Neuron (in vitro differentiated cells): ENCODE data around the gene SPACDR.
"Not testable (repeated sequence)": the region's sequence is repeated elsewhere in the genome, so short reads cannot be mapped to it uniquely, and the experiment has no call there.

Experiments used
- H2AFZ ChIP-seq: one replicate; pipeline ENCODE4 v1.6.1; 2013; ENCODE audit warnings: low read depth, mild to moderate bottlenecking, inconsistent platforms, low read length, moderate library complexity
- H3K27me3 ChIP-seq: one replicate; pipeline ENCODE4 v1.6.1; 2013; ENCODE audit warnings: low read length; ENCODE audit not compliant: insufficient read depth
- H3K36me3 ChIP-seq: one replicate; pipeline ENCODE4 v1.6.1; 2013; ENCODE audit warnings: low read length; ENCODE audit not compliant: insufficient read depth
- H3K4me1 ChIP-seq: one replicate; pipeline ENCODE4 v1.6.1; 2013; ENCODE audit warnings: low read length; ENCODE audit not compliant: insufficient read depth
- H3K4me3 ChIP-seq: 2 replicates; pipeline ENCODE4 v1.5.1; 2013; ENCODE audit warnings: mild to moderate bottlenecking, low read length, moderate library complexity
- H3K9me3 ChIP-seq: one replicate; pipeline ENCODE4 v1.6.1; 2013; ENCODE audit warnings: low read length

Gene SPACDR

GRCh38 chr7:100464210-100464660 is at the start of gene SPACDR:
Gene SPACDR (minus strand): TSS chr7:100464260. CDS start chr7:100464025, 235 bp downstream.
- Histone ChIP-seq H3K36me3 (peaks cover 4% of the 10 kb centered on the region), H3K9me3 (no peaks in the 10 kb centered on the region), H3K27me3 (no peaks in the 10 kb centered on the region), H2AFZ (no peak within 1 kb of the TSS), H3K4me3 (no peak within 1 kb of the TSS), H3K4me1 (no peaks in the 10 kb centered on the region)

GRCh38 chr7:100513212-100513810 is 49.3 kb upstream of the SPACDR start:
- Histone ChIP-seq H3K4me1 (no peaks in the 10 kb centered on the region), H3K9me3 (no peaks in the 10 kb centered on the region), H3K27me3 (no peaks in the 10 kb centered on the region), H3K36me3 (no peaks in the 10 kb centered on the region), H3K4me3 (no peak overlapping the region), H2AFZ (no peak overlapping the region)

- Histone ChIP-seq H3K9me3 (no peaks in the 10 kb centered on the region), H3K4me3 (no peak overlapping the region), H3K27me3 (no peaks in the 10 kb centered on the region), H3K4me1 (peaks cover 11% of the 10 kb centered on the region), H2AFZ (no peak overlapping the region), H3K36me3 (no peaks in the 10 kb centered on the region)
These were observed 46.6 kb upstream of the SPACDR start for GRCh38 chr7:100510437-100511239.

- H3K27me3 ChIP-seq, result no peaks in the 10 kb centered on the region
- peaks cover 11% of the 10 kb centered on the region for H3K4me1 ChIP-seq
- H3K4me3 ChIP-seq, result no peak overlapping the region
- H2AFZ ChIP-seq, result no peak overlapping the region
- H3K9me3 ChIP-seq, result no peaks in the 10 kb centered on the region
- H3K36me3 ChIP-seq, result no peaks in the 10 kb centered on the region
These were observed 45.2 kb upstream of the SPACDR start for GRCh38 chr7:100509231-100509630.

GRCh38 chr7:100506356-100506923 is 42.4 kb upstream of the SPACDR start:
- Histone ChIP-seq H3K4me3 (no peak overlapping the region), H3K4me1 (peaks cover 11% of the 10 kb centered on the region), H3K36me3 (no peaks in the 10 kb centered on the region), H3K9me3 (no peaks in the 10 kb centered on the region), H2AFZ (no peak overlapping the region), H3K27me3 (no peaks in the 10 kb centered on the region)

- H3K4me3 ChIP-seq, result no peak overlapping the region
- H3K27me3 ChIP-seq, result no peaks in the 10 kb centered on the region
- H3K36me3 ChIP-seq, result no peaks in the 10 kb centered on the region
- H2AFZ ChIP-seq, result peak overlapping the region; percentile 5
- peaks cover 11% of the 10 kb centered on the region for H3K4me1 ChIP-seq
- no peaks in the 10 kb centered on the region for H3K9me3 ChIP-seq
These were observed 41.0 kb upstream of the SPACDR start for GRCh38 chr7:100504887-100505611.

- not testable (repeated sequence) for H3K36me3 ChIP-seq, H2AFZ ChIP-seq, H3K4me3 ChIP-seq, H3K27me3 ChIP-seq, H3K9me3 ChIP-seq
- H3K4me1 ChIP-seq, result peaks cover 11% of the 10 kb centered on the region
These were observed 40.0 kb upstream of the SPACDR start for GRCh38 chr7:100504031-100504430.

- not testable (repeated sequence) for H3K4me3 ChIP-seq, H3K9me3 ChIP-seq, H3K27me3 ChIP-seq, H3K4me1 ChIP-seq, H2AFZ ChIP-seq, H3K36me3 ChIP-seq
These were observed 36.7 kb upstream of the SPACDR start for GRCh38 chr7:100500743-100501142.

GRCh38 chr7:100496509-100496908 is 32.4 kb upstream of the SPACDR start:
- no peaks in the 10 kb centered on the region for H3K9me3 ChIP-seq
- no peaks in the 10 kb centered on the region for H3K4me1 ChIP-seq
- no peaks in the 10 kb centered on the region for H3K27me3 ChIP-seq
- no peak overlapping the region for H3K4me3 ChIP-seq
- H2AFZ ChIP-seq, result no peak overlapping the region
- peaks cover 8% of the 10 kb centered on the region for H3K36me3 ChIP-seq

- no peak overlapping the region for H2AFZ ChIP-seq
- H3K4me1 ChIP-seq, result peaks cover 20% of the 10 kb centered on the region
- H3K36me3 ChIP-seq, result peaks cover 8% of the 10 kb centered on the region
- no peak overlapping the region for H3K4me3 ChIP-seq
- no peaks in the 10 kb centered on the region for H3K27me3 ChIP-seq
- H3K9me3 ChIP-seq, result no peaks in the 10 kb centered on the region
These were observed 29.6 kb upstream of the SPACDR start for GRCh38 chr7:100493476-100494264.

GRCh38 chr7:100492738-100493475 is 28.8 kb upstream of the SPACDR start:
- Histone ChIP-seq H2AFZ (no peak overlapping the region), H3K36me3 (peaks cover 8% of the 10 kb centered on the region), H3K4me3 (no peak overlapping the region), H3K9me3 (no peaks in the 10 kb centered on the region), H3K4me1 (peaks cover 20% of the 10 kb centered on the region), H3K27me3 (no peaks in the 10 kb centered on the region)

GRCh38 chr7:100491192-100491578 is 27.1 kb upstream of the SPACDR start:
- Histone ChIP-seq H2AFZ (no peak overlapping the region), H3K36me3 (peaks cover 8% of the 10 kb centered on the region), H3K9me3 (no peaks in the 10 kb centered on the region), H3K4me1 (peaks cover 31% of the 10 kb centered on the region), H3K27me3 (no peaks in the 10 kb centered on the region), H3K4me3 (no peak overlapping the region)
